BE2C (cell line): Measurements from ENCODE around the gene ALDH3A2. TPM values are rescaled to one million over a fixed set of nuclear protein-coding genes. Genes with fewer than 3 reads are reported as not detected.

ENCODE experiments used
- DNase-seq: peaks from one replicate; pipeline ENCODE4 v3.0.0-alpha.2; 2020
- H3K27me3 ChIP-seq: fragments of 250-450 bp; sonication (Bioruptor Pico); 2 replicates; pipeline ENCODE4 v1.5.1; 2020; ENCODE audit warnings: mild to moderate bottlenecking
- H3K36me3 ChIP-seq: fragments of 250-450 bp; sonication (Bioruptor Pico); 2 replicates; pipeline ENCODE4 v1.5.1; 2020; ENCODE audit warnings: mild to moderate bottlenecking
- H3K4me1 ChIP-seq: fragments of 250-450 bp; sonication (Bioruptor Pico); 2 replicates; pipeline ENCODE4 v1.5.1; 2020
- H3K4me3 ChIP-seq: 2 replicates; pipeline ENCODE4 v1.5.1; 2011; ENCODE audit warnings: low read depth, low read length
- H3K9me3 ChIP-seq: fragments of 250-450 bp; sonication (Bioruptor Pico); 2 replicates; pipeline ENCODE4 v1.5.1; 2020
- polyA plus RNA-seq: library from polyadenylated mRNA; unstranded; fragments of >200 nt; gene quantifications from one replicate; pipeline ENCODE4 v1.2.1, GENCODE V29; 2012; ENCODE audit warnings: low read depth, missing spikeins; ENCODE audit not compliant: insufficient read length, insufficient read depth
- TF ChIP-seq, protein P1 (sequence below): IDR thresholded peaks from 2 replicates; pipeline ENCODE4 v1.5.1; 2012; ENCODE audit warnings: mild to moderate bottlenecking, low read depth, low read length

Gene ALDH3A2
- 22.5 TPM for polyA plus RNA-seq

DNA sequence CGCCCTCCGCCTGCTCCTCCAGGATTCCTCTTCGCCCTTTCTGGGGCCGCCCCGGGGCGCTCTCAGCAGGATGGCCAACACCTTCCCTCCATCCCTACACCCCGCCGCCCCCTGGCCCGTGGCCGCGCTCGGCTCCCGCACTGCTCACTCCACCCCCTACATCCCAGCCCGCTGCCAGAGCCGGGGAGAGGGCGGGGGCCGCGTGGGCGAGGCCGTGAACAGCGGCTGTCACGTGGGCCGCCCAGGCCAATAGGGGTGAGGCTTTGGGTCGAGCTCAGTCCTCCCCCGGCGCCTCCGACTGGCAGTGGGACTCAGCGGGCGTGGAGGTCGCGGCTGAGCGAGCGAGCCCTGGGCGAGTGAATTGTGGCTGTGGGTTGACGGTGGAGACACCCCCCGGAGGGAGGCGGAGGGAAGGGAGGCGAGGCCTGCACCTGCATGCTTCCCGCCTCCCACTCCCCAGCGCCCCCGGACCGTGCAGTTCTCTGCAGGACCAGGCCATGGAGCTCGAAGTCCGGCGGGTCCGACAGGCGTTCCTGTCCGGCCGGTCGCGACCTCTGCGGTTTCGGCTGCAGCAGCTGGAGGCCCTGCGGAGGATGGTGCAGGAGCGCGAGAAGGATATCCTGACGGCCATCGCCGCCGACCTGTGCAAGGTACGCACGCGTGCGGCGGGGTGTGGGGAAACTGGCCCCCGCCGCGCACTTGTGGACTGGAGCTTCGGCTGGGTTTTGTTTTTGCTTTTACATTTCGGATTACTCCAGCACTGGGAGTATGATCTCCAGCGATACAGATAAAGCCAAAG is at the start of gene ALDH3A2:
ALDH3A2 (plus strand) TSS at position 277 of the 799 bp plus-strand sequence; CDS start at position 498, 221 bp downstream.
- TF ChIP-seq, protein P1, sequence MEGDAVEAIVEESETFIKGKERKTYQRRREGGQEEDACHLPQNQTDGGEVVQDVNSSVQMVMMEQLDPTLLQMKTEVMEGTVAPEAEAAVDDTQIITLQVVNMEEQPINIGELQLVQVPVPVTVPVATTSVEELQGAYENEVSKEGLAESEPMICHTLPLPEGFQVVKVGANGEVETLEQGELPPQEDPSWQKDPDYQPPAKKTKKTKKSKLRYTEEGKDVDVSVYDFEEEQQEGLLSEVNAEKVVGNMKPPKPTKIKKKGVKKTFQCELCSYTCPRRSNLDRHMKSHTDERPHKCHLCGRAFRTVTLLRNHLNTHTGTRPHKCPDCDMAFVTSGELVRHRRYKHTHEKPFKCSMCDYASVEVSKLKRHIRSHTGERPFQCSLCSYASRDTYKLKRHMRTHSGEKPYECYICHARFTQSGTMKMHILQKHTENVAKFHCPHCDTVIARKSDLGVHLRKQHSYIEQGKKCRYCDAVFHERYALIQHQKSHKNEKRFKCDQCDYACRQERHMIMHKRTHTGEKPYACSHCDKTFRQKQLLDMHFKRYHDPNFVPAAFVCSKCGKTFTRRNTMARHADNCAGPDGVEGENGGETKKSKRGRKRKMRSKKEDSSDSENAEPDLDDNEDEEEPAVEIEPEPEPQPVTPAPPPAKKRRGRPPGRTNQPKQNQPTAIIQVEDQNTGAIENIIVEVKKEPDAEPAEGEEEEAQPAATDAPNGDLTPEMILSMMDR = no peak
- peak; percentile 94 for DNase-seq
- no peaks in the 10 kb centered on the region for H3K4me1 ChIP-seq

GRCh38 chr17:19610311-19610710 is 38.2 kb upstream of the ALDH3A2 start:
- Histone ChIP-seq H3K9me3 (no peaks in the 10 kb centered on the region), H3K4me1 (no peaks in the 10 kb centered on the region), H3K27me3 (no peaks in the 10 kb centered on the region), H3K36me3 (no peaks in the 10 kb centered on the region), H3K4me3 (no peak overlapping the region)
- DNase-seq = no peak
- TF ChIP-seq, protein P1 = no peak

More for the DNA sequence above, at the start of gene ALDH3A2:
- no peaks in the 10 kb centered on the region for H3K27me3 ChIP-seq
- no peaks in the 10 kb centered on the region for H3K36me3 ChIP-seq
- peak within 1 kb of the TSS; percentile 77 for H3K4me3 ChIP-seq
- no peaks in the 10 kb centered on the region for H3K9me3 ChIP-seq

DNA sequence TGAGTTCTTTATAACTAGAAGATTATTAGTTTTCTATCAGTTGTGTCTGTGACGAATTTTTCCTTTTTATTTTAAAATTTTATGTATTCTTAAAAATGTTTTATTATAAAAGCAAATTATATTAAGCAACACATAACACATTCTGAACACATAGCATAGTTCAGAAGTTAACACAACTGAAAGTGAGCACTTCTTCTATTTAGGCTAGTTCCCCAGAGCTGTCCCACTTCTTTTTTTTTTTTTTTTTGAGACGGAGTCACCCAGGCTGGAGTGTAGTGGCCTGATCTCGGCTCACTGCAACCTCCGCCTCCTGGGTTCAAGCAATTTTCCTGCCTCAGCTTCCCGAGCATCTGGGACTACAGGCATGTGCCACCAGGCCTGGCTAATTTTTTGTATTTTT is 37.7 kb upstream of the ALDH3A2 start:
- Histone ChIP-seq H3K9me3 (no peaks in the 10 kb centered on the region), H3K36me3 (no peaks in the 10 kb centered on the region), H3K4me3 (no peak overlapping the region), H3K27me3 (no peaks in the 10 kb centered on the region), H3K4me1 (no peaks in the 10 kb centered on the region)
- DNase-seq = no peak
- TF ChIP-seq, protein P1 = no peak

DNA sequence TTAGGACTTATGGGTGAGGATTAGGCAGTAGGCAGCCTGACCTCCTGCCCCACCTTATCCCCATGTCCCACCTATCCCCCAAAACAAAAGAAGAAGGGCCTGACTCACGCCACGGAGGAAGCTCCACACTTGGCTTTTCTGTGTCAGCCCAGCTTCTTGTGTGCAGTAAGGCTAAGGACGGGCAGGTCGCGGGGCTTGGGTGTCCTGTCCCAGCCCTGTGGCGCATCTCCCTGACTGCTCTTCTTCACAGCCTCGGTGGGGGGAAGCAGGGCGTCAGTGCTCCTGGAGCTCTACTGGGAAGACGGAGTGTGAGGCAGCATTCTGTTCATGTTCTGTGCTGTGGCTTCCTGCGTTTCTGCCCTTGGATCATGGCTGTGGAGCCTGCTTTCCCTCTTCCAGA is 34.6 kb upstream of the ALDH3A2 start:
- TF ChIP-seq, protein P1 = no peak
- H3K27me3 ChIP-seq = no peaks in the 10 kb centered on the region

GRCh38 chr17:19614900-19615299 is 33.7 kb upstream of the ALDH3A2 start:
- Histone ChIP-seq H3K9me3 (no peaks in the 10 kb centered on the region), H3K4me1 (no peaks in the 10 kb centered on the region), H3K27me3 (no peaks in the 10 kb centered on the region), H3K4me3 (no peak overlapping the region), H3K36me3 (no peaks in the 10 kb centered on the region)
- TF ChIP-seq, protein P1 = peak; percentile 11; the same call in 1 of the 2 replicates
- DNase-seq = no peak

More for the DNA sequence above, 34.6 kb upstream of the ALDH3A2 start:
- Histone ChIP-seq H3K9me3 (no peaks in the 10 kb centered on the region), H3K4me1 (no peaks in the 10 kb centered on the region), H3K4me3 (no peak overlapping the region), H3K36me3 (no peaks in the 10 kb centered on the region)
- no peak for DNase-seq

DNA sequence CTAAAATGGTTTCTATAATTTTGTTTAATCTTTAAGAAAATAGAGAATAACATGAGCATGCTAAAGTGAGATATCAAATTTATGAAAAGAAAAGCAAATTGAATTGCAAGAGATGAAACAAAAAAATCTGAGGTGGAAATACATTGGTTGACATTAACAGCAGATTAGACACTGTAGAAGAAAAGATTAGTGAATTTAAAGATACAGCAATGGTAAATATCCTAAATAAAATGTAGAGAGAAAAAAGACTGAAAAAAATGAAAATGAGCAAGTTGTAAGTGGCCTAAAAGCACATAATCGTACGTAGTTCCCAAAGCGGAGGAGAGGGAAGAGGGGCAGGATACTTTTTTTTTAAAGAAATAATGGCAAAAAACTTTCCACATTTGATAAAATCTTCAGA is 30.5 kb upstream of the ALDH3A2 start:
- DNase-seq = no peak
- Histone ChIP-seq H3K27me3 (no peaks in the 10 kb centered on the region), H3K36me3 (no peaks in the 10 kb centered on the region), H3K9me3 (no peaks in the 10 kb centered on the region), H3K4me1 (no peaks in the 10 kb centered on the region), H3K4me3 (no peak overlapping the region)
- TF ChIP-seq, protein P1 = no peak
